GM12878 (cell line): ENCODE data around the gene RPIA.

Source experiments
- CREB1 ChIP-seq: IDR thresholded peaks from 2 replicates; pipeline ENCODE4 v1.6.1; 2012; ENCODE audit warnings: low read depth, mild to moderate bottlenecking, inconsistent platforms
- CTCF ChIP-seq, 3 experiments: IDR thresholded peaks in 2 of 3; conservative IDR thresholded peaks in 1 of 3; 2 replicates each; pipeline ENCODE4 v1.5.1; 2011; ENCODE audit warnings: low read depth in 3 of 3, low read length in 3 of 3, mild to moderate bottlenecking in 3 of 3, control low read depth in 2 of 3, moderate library complexity in 2 of 3, inconsistent platforms in 1 of 3, mixed read lengths in 1 of 3; ENCODE audit not compliant: control insufficient read depth in 2 of 3, insufficient read depth in 1 of 3; ENCODE audit errors: extremely low read depth in 1 of 3
- POLR2A ChIP-seq: IDR thresholded peaks from 2 replicates; pipeline ENCODE4 v1.6.1; 2011; ENCODE audit warnings: low read depth, mild to moderate bottlenecking, low read length
- ZNF24 ChIP-seq: fragments of 450-650 bp; IDR thresholded peaks from 2 replicates; pipeline ENCODE4 v1.6.1; 2017; ENCODE audit warnings: antibody characterized with exemption, mild to moderate bottlenecking

DNA sequence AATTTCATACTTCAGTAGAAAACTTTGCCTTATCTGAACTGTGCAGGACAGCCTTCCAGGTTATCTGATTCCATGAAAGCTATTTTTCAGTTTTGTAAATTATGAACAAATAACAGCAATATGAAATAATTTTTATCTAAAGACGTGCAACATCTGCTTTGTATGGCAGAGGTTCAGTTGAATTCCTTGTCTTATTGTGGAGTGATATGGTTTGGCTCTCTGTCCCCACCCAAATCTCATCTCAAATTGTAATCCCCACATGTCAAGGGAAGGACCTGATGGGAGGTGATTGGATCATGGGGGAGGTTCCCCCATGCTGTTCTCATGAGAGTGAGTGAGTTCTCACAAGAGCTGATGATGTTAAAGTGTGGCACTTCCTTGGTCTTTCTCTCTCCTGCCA, 18.1 kb upstream of the RPIA start:
- TF ChIP-seq CTCF (IDR thresholded peaks at IDR 0.05 in 2 of 3, conservative IDR thresholded peaks at IDR 0.05 in 1 of 3; ENCODE audit: control insufficient read depth in 2 of 3, extremely low read depth in 1 of 3, insufficient read depth in 1 of 3, low read depth in 3 of 3, low read length in 3 of 3): no peak
- TF ChIP-seq POLR2A: no peak
- no peak for TF ChIP-seq ZNF24
- TF ChIP-seq CREB1: no peak
